Limb (tissue), 2 donors: Measurements from ENCODE around the gene GMEB2.

Experiments used
- DNase-seq, 2 donors: peaks; one replicate each; pipeline ENCODE4 v3.0.0-alpha.2; 2016; ENCODE audit errors: extremely low spot score in 2 of 2

Gene GMEB2

DNA sequence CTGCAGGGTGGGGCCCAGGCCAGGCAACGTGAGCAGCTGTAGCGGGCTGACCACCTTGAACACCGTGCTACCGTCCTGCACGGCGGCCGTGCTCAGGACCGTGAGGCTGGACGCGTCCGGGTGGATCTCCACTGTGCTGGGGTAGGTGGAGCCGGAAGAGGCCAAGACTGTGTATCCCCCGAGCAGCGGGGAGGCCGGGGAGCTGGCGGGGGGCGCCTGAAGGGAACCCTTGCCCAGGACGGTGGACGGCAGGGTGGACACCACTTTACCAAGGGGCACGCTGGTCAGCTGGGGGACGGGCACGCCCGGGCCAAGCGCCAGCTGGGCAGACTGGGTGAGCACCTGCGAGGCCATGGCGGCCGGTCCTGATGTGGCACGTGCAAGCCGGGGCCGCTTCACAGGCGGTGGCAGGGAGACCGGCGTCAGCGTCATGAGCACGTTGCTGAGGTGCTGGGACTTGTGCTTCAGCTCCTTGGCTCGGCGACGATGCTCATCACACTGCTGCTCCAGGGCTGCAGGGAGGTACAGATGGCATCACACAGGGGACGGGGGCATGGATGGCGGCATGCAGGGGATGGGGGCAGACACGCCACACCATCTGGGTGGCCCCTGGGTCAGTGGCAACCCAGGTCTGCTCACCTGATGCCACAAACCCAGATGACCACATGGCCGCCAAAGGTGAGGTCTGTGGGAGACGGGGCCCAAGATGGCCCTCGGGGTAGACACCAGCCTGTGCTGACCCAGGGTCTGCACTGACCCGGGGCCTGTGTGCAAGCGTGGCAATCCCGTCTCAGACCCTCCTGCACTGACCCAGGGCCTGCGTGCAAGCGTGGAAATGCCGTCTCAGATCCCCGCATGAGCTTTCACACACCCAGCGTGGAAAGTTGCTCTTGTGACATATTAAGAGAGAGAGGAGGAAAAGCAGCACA lies 36.4 kb downstream of the GMEB2 start:
- no peak for DNase-seq

- no peak for DNase-seq
These were observed 37.4 kb downstream of the GMEB2 start for GRCh38 chr20:63589261-63590217.

GRCh38 chr20:63588641-63589041 lies 38.3 kb downstream of the GMEB2 start:
- DNase-seq: no peak

GRCh38 chr20:63587776-63588591 lies 38.9 kb downstream of the GMEB2 start:
- DNase-seq: no peak

- no peak for DNase-seq
These were observed 39.6 kb downstream of the GMEB2 start for GRCh38 chr20:63587256-63587655.

GRCh38 chr20:63586797-63587196 lies 40.1 kb downstream of the GMEB2 start:
- no peak for DNase-seq

GRCh38 chr20:63585616-63586565 lies 41.0 kb downstream of the GMEB2 start:
- DNase-seq: no peak

- no peak for DNase-seq
These were observed 44.4 kb downstream of the GMEB2 start for GRCh38 chr20:63582382-63583063.

GRCh38 chr20:63580796-63581461 lies 46.0 kb downstream of the GMEB2 start:
- no peak for DNase-seq

GRCh38 chr20:63579017-63579694 lies 47.7 kb downstream of the GMEB2 start:
- DNase-seq: no peak

GRCh38 chr20:63578224-63579016 lies 48.5 kb downstream of the GMEB2 start:
- no peak for DNase-seq

- DNase-seq: no peak
These were observed 49.5 kb downstream of the GMEB2 start for GRCh38 chr20:63577317-63577894.

DNA sequence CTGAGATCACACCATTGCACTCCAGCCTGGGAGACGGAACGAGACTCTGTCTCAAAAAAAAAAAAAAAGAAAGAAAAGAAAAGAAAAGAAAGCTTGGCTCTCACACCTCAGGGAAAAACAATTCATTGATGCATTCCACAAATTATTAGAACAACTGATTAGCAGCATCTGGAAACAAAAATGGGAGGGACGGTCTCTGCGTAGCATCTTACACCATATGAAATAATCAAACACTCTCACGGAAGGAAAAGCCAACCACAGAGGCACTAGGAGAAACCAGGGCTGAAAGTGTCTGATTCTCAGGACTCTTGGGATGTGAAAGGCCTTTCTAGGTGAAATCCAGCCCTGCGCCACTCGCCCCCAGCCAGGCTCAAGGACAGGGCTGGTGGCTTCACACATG lies 50.6 kb downstream of the GMEB2 start:
- DNase-seq: no peak

DNA sequence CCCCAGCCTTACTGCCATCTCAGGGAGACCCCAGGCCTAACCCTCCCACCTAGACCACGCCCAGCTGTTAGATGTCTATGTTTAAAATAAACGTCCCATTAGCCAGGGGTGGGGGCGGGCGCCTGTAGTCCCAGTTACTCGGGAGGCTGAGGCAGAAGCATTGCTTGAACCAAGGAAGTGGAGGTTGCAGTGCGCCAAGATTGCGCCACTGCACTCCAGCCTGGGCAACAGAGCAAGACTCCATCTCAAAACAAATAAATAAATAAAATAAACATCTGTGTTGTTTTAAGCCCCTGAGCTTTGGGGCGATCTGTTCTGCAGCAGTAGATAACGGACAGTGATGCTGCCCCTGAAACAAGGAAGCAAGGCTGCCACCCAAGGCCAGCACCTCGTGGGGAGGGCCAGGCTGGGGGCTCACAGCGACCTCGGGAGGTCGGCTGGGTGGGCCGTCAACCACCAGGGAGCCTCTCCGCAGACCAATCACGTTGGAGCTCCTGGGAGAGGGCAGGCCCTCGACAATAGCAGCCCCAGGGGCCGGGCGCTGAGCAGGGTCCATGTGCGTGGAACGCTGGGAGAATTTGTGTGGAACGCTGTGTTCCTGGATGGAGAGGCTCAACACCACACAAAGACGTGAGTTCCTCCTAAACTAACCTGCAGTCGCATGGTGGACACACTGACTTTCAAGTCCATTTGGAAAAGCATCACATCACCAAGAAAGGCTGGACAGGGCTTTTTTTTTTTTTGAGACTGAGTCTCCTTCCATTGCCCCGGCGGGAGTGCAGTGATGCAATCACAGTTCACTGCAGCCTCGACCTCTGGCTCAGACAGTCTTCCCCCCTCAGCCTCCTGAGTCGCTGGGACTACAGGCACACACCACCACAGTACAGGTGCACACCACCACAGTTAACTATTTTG lies 51.8 kb downstream of the GMEB2 start:
- DNase-seq: no peak

DNA sequence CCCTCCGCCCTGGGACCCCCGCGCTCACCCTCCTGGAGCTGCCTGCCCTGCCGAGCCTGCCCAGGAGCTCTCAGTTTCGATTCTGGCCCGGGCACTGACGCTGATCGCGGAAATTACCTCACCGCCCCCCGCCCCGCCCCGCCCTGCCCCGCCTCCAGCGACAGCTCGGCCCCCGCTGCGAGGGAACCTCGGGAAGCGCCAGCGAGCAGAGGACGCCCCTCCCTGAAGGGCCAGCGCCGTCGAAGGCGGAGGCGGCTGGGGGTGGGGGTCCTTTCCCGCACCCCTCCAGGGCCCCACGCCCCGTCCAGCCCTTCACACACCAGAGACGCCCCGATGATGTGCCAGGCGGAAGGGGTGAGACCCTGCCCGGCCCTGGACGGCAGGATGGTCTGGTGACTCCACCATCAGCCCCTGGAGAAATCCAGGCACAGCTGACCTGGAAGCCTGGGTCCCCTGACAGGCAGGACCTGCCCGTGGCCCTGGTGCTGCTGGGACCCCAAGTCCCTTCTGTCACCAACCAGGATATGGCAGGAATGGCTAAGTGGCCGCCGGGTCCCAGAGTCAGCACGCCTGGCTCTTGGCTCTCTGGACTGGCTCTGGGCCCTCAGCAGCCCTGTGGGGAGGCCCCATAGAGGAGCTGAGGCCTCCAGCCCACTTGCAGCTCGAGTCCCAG lies 52.6 kb downstream of the GMEB2 start, which contains the start of gene HELZ2:
TSS of gene HELZ2 (minus strand) at position 84 of the 673 bp plus-strand sequence. CDS start 1,854 bp downstream, outside the sequence.
- peak; percentile 55 to 87 for DNase-seq
